Stimulated activated CD8-positive, alpha-beta memory T cell treated with anti-CD3 and anti-CD28 coated beads, Interleukin-15, amount 100 ng/mL, for 24 hours (primary cell): ENCODE data around the gene TCAF1.
"Not testable (repeated sequence)": the region's sequence is repeated elsewhere in the genome, so short reads cannot be mapped to it uniquely, and the experiment has no call there.

Experiments used
- DNase-seq: peaks from one replicate; pipeline ENCODE4 v3.0.0-alpha.2; 2020; ENCODE audit warnings: low read depth

TCAF1 gene

GRCh38 chr7:143905509-143905908 is 3.5 kb upstream of the TCAF1 start:
- no peak for DNase-seq

- no peak for DNase-seq
Measured at GRCh38 chr7:143902332-143902899, 440 bp upstream of the TCAF1 start.

GRCh38 chr7:143901332-143901667 is 676 bp downstream of the TCAF1 start:
- DNase-seq, result no peak

- DNase-seq, result no peak
Measured at GRCh38 chr7:143900230-143900766, 1.7 kb downstream of the TCAF1 start.

- DNase-seq, result no peak
Measured at GRCh38 chr7:143898810-143899209, 3.2 kb downstream of the TCAF1 start.

GRCh38 chr7:143896667-143897066 is 5.3 kb downstream of the TCAF1 start:
- no peak for DNase-seq

GRCh38 chr7:143892527-143893300 is 9.3 kb downstream of the TCAF1 start:
- DNase-seq, result no peak

GRCh38 chr7:143891457-143891856 is 10.5 kb downstream of the TCAF1 start:
- DNase-seq, result no peak

GRCh38 chr7:143890558-143890957 is 11.4 kb downstream of the TCAF1 start:
- no peak for DNase-seq

GRCh38 chr7:143889068-143889467 is 12.9 kb downstream of the TCAF1 start:
- DNase-seq, result no peak

- no peak for DNase-seq
Measured at GRCh38 chr7:143886826-143887477, 15.0 kb downstream of the TCAF1 start.

- DNase-seq, result no peak
Measured at GRCh38 chr7:143885951-143886350, 16.0 kb downstream of the TCAF1 start.

- no peak for DNase-seq
Measured at GRCh38 chr7:143884969-143885559, 16.9 kb downstream of the TCAF1 start.

- no peak for DNase-seq
Measured at GRCh38 chr7:143884241-143884968, 17.6 kb downstream of the TCAF1 start.

GRCh38 chr7:143882604-143883078 is 19.3 kb downstream of the TCAF1 start:
- no peak for DNase-seq

GRCh38 chr7:143882020-143882603 is 19.9 kb downstream of the TCAF1 start:
- no peak for DNase-seq

- no peak for DNase-seq
Measured at GRCh38 chr7:143878884-143879283, 23.1 kb downstream of the TCAF1 start.

- DNase-seq, result no peak
Measured at GRCh38 chr7:143877098-143877497, 24.9 kb downstream of the TCAF1 start.

- DNase-seq, result no peak
Measured at GRCh38 chr7:143876218-143876617, 25.8 kb downstream of the TCAF1 start.

GRCh38 chr7:143873242-143873641 is 28.7 kb downstream of the TCAF1 start:
- not testable (repeated sequence) for DNase-seq

GRCh38 chr7:143871534-143871933 is 30.4 kb downstream of the TCAF1 start:
- DNase-seq, result not testable (repeated sequence)

- not testable (repeated sequence) for DNase-seq
Measured at GRCh38 chr7:143857994-143858393, 44.0 kb downstream of the TCAF1 start.
